RWPE1 (cell line): ENCODE measurements around the gene PTN.
A peak's percentile ranks its signal among the peaks of the same experiment; 100 is the strongest.

Source experiments
- CTCF ChIA-PET: fragments of 350-600 bp; sonication (Branson Sonifier 250); formaldehyde crosslinking; extraction: SDS; loops from one replicate; lab custom pipeline; 2021; lab: Yijun Ruan, JAX
- POLR2A ChIA-PET: fragments of 400-600 bp; formaldehyde crosslinking; extraction: SDS; loops from one replicate; lab custom pipeline; 2020; ENCODE audit warnings: antibody characterized with exemption; ENCODE audit not compliant: low non-redundant PET; lab: Yijun Ruan, JAX
- DNase-seq: peaks from one replicate; pipeline ENCODE4 v3.0.0; 2012; ENCODE audit warnings: low spot score
- H3K27ac ChIP-seq: fragments of 450-650 bp; 2 replicates; pipeline ENCODE4 v1.5.1; 2017
- CTCF ChIP-seq: fragments of 450-650 bp; conservative IDR thresholded peaks from 2 replicates; pipeline ENCODE4 v1.5.1; 2017; ENCODE audit warnings: low read depth, mild to moderate bottlenecking

PTN gene

GRCh38 chr7:137343281-137343841 is at the start of gene PTN:
PTN (minus strand) TSS chr7:137343733; CDS start chr7:137254973, 88,760 bp downstream.
- ChIA-PET POLR2A (no interaction called here), CTCF (no interaction called here)
- peak; percentile 2 for DNase-seq
- no peak for TF ChIP-seq CTCF
- no peak within 1 kb of the TSS for H3K27ac ChIP-seq

- ChIA-PET POLR2A (no interaction called here), CTCF (no interaction called here)
- no peak for DNase-seq
- TF ChIP-seq CTCF, result no peak
- no peak overlapping the region for H3K27ac ChIP-seq
Measured at GRCh38 chr7:137390076-137390475, 46.5 kb upstream of the PTN start.

- no peak overlapping the region for H3K27ac ChIP-seq
- ChIA-PET CTCF (interaction anchor here (0.6 kb wide), 1 partner anchor 1044 kb away, joined by 3 read pairs; no protein-coding TSS in a partner anchor), POLR2A (no interaction called here)
- DNase-seq, result no peak
- TF ChIP-seq CTCF, result no peak
Measured at GRCh38 chr7:137388916-137389315, 45.4 kb upstream of the PTN start.

- H3K27ac ChIP-seq, result no peak overlapping the region
- POLR2A ChIA-PET, result no interaction called here
- DNase-seq, result no peak
Measured at GRCh38 chr7:137386966-137387365, 43.4 kb upstream of the PTN start.

GRCh38 chr7:137381045-137381444 is 37.5 kb upstream of the PTN start:
- no peak for TF ChIP-seq CTCF
- POLR2A ChIA-PET, result no interaction called here
- H3K27ac ChIP-seq, result no peak overlapping the region
- no peak for DNase-seq
- CTCF ChIA-PET, result no interaction called here

More at GRCh38 chr7:137386966-137387365, 43.4 kb upstream of the PTN start:
- no peak for TF ChIP-seq CTCF
- CTCF ChIA-PET, result no interaction called here

- no peak overlapping the region for H3K27ac ChIP-seq
- DNase-seq, result no peak
- POLR2A ChIA-PET, result no interaction called here
- TF ChIP-seq CTCF, result no peak
- CTCF ChIA-PET, result no interaction called here
Measured at GRCh38 chr7:137373507-137373906, 30.0 kb upstream of the PTN start.
